HG03460 (cell line): ENCODE data around the gene ZNF710.
A peak's percentile ranks its signal among the peaks of the same experiment; 100 is the strongest.

ENCODE experiments used
- ATAC-seq: cut with Tn5 transposase; IDR thresholded peaks from one replicate; pipeline ENCODE4 v1.9.1; 2021; ENCODE audit not compliant: unreplicated experiment

The ZNF710 gene

DNA sequence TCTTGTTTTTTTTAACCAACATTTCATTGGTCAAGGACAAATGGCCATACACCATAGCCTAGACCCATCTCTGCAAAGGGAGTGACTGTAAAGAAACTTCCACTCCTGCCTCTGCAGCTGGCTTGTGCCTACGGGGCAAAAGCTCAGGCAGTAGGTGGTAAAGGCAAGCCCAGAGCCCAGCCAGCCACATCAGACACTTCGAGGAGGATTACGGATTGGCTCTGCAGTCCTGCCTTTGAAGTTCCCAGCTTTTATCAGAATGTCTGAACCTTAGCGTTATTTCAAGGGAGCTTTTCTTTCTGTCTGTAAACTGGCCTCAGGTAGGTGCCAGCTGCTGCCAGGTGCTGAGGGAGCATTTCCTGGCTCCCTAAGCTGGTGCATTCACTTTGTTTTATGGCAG lies 15.6 kb downstream of the ZNF710 start:
- ATAC-seq = no peak

DNA sequence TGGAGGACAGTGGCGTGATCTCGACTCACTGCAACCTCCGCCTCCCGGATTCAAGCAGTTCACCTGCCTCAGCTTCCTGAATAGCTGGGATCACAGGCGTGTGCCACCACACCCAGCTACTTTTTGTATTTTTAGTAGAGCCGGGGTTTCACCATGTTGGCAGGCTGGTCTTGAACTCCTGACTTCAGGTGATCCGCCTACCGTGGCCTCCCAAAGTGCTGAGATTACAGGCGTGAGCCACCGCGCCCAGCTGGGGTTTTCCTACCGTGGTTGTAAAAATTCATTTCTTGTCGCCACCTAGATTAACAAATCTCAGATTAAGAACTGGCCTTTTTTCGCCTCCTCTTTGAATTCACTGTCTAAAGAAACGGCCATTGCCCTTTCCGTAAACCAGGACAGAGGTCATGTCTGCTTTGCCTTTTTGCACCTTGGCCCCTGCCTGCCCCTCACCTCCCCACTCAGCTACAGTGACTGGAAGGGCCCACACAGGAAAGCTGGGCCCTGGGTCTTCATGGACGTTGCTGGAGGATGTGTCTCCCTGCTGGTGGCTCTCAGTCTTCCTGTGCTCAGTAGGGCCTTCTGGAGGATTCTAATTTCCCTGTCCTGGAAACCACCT lies 17.2 kb downstream of the ZNF710 start:
- ATAC-seq = no peak

DNA sequence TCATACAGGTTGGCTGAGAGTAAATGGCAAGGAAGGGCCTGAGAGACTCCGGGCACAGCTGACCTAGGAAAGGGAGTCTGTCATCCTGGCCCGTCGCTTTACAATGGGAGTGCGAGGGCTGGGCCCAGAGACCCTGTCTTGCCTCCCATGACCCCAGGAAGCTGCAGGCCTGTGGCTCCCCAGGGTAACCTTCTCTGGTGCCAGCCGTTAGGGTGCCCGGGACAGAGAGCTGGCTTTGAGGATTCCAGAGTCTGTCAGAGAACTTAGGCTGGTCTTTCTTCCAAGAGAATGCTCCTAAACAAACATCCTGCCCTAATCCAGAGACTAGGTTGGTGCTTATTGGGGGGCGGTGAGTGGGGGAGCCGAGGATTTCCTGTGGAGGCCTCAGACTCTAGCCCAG lies 18.5 kb downstream of the ZNF710 start:
- ATAC-seq = no peak

DNA sequence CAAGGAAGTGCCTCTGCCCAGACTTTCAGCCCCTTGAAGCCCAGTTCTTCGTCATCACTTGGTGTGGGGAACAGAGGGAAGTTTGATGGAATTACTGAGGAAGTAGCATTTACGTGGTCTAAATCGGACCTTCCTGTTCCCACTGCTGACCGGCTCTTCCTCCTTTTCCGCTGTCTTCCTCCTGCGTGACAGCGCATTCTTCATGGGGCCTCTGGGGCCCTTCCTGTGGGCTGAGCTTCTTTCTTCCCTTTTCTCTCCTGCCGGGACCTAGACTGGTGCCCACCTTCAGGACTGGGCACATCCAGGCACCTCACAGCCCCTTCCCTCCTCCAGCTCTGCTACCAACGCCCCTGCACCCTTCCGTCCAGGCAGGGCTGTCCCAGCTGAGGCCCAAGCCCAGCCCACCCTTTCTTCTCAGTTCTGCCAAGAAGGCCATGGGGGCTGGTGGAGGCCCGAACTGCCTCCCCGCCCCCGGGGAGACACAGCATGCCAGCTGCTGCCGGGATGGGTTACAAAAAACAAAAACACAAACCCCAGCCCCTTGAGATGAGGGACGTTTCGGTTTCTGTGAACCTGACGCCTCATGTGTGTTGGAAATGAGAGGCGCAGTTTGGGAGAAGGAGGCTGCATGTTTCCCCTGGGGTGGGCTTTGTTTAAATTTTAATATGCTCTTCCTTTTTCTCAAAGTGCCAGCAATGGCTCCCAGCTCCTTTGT lies 19.1 kb downstream of the ZNF710 start:
- no peak for ATAC-seq

DNA sequence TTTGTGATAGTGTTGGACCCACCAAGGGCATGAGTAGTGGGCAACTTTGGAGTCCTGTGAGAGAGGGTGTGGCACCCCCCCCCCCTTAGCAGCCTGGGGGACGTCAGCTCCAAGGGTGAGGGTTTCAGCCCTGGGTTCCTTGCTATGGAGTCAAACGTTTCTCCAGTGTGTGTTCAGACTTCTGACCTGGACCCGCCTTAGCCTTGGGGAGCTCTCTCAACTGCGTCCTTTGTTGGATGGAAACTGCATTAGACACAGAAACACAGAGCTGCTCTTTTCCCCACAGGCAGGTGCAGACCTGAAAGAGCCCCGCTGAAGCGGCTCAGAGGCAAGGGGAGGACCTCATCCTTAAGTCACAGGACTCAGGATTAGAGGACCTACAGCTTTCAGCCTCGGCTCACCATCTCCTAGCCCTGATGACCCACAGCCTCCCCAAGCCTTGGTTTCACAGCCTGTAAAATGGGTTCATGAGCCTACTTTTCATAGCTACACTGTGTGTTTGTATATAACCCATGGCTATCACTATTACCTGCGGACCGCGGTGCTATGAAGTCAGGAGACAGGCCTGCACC lies 19.9 kb downstream of the ZNF710 start:
- ATAC-seq = no peak

DNA sequence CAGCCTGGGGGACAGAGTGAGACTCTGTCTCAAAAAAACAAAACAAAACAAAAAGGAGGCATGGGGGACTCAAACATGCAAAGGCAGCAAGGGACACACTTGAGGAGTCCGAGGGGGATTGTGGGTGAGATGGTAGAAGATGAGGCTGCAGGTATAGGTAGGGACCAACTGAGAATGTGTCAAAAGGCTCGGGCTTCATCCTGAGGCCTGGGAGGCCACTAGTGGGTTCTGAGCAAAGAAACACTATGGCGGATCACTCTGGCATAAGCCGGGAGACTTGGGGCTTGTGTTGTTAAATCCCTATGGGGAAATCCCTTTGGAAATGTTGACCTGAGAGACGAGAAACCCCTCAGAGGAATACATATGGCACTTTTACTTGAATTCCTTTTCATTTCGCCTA lies 21.2 kb downstream of the ZNF710 start:
- no peak for ATAC-seq

DNA sequence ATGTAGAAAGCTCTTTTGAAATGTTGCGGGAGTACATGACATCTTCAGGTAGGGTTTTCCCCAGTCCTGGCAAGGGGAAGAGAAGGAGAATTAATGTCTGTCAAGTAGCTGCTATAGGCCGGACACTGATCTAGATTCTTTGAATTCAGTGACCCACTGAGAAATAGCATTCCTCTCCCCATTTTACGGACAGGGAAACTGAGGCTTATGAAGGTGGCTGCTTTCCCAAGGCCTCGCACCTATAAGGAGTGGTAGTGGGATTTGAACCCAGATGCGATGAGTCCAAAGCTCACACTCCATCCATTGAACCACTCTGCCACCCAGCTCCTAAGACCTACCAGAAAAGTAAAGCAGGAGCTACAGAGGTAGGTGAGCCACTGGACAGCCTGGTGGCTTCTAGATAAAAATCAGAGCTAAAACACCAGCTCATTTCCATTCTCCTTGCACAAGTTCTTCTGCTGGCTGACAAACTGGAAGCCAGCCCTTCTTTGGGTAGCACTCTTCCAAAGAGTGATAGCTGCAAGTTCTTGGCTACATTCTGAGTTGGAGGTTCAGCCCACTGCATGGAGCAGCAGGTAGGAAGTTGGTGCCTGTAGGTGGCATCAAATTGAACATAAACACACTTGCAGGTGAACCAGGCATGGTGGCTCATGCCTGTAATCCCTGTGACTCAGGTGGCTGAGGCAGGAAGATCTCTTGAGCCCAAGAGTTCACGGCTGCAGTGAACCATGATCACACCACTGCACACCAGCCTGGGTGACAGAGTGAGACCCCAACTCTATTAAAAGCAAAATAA lies 22.0 kb downstream of the ZNF710 start:
- no peak for ATAC-seq

DNA sequence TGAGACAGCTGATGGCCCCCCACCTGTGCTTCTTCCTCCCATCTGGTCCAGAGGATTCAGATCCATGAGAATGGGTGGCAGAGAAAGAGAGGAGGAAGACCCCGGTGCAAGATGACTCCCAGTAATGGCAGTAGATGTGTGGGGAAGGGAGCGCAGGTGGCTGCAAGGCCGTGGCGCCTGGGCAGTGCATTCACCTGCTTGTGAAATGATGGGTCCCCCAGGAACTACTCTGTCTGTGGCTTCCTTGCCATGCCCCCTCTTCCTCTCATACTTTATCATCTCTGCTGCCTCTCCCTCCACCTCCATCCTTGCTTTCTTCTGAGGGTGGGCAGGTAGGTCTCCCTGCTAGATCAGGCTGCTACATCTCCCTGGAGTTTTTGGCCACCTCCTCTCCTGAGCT lies 23.3 kb downstream of the ZNF710 start:
- no peak for ATAC-seq

DNA sequence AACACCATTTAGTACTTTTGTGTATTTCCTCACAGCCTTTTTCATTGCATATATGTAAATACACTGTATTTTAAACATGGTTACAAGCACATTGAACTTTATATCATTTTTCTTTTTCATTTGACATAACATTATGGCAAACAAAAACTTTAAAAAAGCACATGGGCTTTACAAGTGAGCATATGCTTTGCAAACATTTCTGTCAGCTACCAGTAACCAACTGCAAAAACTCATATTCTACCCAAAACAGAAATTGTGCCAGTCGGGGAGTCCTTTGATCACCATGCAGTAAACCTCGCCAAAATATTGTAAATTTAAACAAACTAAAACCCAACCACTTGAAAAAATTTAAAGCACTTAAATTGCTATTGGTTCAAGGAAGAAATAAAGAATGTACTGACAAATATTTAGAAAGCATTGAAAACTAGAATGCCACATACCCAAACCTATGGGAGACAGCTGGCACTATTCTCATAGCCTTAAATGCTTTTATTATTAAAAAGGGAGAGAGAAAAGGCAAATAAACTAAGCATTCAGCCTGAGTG lies 24.4 kb downstream of the ZNF710 start:
- ATAC-seq = no peak

DNA sequence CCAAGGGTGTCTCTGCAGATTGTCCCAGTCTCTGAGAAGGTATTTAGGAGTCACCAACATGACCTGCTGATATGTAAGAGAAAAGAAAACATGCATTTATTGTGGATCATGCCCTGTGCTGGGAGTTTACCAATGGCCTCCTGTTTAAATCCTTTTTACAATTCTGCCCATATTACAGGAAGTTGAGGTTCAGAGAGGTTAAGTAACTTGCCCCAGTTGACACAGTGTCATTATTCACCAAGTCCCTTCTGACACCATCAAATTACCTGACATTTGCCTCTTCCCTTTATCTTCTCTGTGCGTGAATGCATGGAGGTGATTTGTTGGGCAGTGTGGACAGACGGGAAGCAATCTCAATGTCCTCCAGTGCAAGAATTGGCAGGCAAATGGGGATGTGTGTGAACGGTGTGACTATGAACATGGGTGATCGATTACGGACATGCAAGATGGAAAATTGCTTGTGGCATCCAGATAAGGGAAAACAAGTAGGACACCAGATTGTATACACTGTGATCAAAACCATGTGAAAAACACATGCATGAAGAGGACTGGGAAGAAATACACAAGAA lies 27.3 kb downstream of the ZNF710 start:
- no peak for ATAC-seq

DNA sequence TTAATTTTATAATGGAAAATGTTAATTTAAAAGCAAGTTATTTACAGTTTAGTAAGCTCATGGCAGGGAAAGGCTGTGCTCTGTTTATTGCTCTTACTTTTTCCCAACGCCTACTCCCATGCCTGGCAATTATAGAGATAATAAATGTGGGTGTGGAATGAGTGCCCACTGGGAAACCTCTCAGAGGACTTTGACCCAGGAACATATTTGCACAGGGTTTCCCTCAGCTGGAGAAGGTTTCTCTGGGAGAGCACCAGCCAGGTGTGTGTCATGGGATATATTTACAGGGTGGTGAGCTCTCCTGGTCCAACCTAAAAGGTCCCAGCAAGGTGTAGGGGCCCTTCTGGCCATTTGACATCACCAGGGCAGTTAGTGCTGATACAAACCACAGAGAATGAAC lies 27.9 kb downstream of the ZNF710 start:
- no peak for ATAC-seq

DNA sequence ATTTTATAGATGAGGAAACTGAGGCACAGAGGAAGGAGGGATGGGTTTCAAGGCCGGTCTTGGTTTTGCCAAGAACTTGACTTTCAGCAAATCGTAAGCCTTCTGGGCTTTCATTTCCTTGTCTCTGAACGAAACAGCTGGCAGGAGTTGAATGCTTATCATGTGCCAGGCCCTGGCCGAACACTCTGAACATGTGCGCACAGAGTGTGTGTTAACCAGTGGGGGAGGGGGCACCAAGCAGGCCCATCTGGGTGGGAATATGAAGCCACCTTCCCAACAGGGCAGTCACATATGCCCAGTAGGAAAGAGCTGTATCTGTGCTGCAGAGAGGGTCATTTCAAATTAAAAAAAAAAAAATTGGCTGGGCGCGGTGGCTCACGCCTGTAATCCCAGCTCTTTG lies 29.3 kb downstream of the ZNF710 start:
- ATAC-seq = no peak

DNA sequence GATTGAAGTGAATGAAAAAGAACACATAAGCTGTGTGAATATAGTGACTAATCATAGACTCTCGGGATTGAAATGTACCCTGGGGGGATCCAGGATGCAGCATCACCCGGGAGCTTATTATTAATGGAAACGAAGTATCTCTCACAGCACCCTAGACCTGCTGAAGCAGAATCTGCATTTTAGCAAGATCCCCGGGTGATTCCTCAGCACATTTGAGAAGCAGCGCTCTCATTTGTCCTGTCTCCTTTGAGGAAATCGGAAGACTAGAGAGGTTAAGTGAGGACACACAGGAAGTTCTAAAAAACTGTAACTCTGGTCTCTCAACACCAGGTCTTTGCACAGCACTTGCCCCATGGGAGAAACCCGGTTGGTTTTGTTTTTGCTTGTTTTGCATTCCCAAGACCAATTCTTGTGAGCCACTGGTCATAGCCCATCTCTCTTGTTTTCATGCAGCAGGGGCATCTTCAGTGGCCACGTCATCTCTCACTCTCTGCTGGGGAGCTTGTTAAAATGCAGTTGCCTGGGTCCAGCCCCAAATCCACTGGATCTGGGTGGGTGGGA lies 30.2 kb downstream of the ZNF710 start:
- ATAC-seq = peak; percentile 92

DNA sequence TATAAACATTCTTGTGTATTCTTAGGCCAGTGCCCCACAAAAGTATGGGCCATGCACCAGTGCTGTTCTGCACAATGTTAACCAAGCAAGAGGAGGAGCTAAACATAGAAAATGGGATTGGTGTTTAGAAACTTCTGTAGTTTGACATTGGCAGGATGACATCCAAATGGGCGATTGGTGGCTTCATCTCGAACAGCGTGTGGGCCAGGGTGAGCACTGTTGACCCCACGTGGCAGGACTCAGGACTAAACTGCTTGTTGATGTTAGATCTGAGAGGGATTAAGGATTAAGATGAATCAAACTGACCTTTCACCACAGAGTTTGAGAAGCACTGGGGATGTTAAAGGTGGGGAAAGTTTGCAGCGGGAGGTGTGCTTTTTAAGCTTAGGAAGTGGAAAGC lies 31.9 kb downstream of the ZNF710 start:
- no peak for ATAC-seq

DNA sequence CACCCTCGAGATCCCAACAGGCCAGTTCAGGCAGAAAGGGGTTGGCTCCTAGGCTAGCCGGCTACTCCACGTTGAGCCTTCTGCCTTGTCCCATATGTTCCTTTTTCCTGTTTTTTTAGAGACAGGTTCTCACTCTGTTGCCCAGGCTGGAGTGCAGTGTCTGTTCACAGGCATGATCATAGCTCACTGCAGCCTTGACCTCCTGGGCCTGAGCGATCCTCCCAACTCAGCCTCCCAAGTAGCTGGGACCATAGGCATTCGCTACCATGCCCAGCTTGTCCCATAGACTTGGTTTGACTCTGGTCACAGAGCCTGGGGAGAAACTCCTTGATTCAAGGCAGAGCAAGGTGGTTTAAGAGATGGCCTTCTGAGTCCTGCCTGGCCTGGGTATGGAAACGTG lies 32.3 kb downstream of the ZNF710 start:
- ATAC-seq = no peak

DNA sequence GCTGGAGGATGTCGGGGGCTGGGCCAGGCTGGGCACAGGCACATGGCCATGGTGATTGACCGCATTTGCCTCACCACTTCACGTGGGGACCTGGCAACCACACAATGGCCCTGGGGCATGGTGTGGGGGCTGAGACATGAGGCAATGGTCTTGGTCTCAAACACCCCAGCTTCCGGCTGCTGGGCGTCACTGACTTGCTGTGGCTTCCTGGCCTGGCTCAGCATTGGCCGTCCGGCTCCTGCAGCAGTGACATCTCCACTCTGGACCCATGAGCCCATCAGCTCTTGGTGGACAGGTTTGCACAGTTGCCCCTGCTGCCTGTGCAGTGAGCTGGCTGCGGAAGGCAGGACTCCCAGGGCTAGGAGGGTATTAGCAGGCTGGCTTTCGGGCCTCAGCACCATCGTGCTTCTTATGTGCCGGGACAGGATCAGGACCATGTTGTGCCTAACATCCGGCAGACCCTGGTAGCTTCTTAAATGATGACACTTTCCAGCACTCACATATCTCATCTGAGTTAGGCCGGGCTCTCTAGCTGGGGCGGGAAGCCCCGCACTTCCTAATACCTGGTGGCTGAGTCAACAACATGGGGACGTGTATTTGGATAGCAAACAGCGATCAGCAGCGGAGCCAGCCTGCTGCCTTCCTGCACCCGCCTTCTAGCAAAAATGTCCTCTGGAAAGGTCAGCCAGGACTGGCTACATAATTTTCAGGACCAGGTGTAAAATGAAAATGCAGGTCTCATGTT lies 34.1 kb downstream of the ZNF710 start:
- ATAC-seq = no peak

DNA sequence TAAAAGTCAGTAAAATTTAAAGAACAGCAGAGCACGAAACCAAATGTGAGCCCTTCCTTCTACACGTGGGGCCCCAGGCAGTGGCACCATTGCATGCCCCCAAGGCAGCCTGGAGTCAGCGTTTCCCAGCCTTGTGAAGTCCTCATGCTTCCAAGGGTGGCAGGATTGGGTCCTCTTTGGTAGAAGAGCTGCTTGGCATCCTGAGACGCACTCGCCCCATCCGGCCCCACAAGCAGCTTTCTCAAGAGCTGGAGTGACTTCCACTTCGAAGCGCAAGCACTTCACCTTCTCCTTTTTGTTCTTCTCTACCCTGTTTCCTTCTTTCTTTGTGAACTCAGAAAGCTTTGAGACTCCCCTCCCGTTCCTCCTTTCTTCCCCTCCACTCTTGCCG lies 34.7 kb downstream of the ZNF710 start:
- no peak for ATAC-seq

DNA sequence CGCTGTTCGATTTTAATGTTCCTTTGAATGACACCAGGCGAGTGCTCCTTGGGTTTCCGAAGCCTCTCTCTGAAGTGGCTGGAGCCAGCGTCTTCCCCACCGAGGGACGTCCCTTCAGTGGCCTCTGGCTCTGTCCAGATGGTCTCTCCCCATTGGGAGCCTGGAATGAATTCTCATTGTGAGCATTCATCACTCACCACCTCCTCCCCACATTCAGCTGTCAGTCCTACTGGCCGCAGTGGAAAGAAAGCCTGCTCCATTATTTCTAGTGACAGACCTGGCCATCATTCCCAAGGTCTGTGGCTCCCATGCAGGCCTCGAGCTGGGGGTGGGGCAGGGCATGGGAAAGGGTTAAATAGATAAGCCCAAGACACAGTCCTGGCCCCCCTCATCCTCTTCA lies 35.2 kb downstream of the ZNF710 start:
- no peak for ATAC-seq

DNA sequence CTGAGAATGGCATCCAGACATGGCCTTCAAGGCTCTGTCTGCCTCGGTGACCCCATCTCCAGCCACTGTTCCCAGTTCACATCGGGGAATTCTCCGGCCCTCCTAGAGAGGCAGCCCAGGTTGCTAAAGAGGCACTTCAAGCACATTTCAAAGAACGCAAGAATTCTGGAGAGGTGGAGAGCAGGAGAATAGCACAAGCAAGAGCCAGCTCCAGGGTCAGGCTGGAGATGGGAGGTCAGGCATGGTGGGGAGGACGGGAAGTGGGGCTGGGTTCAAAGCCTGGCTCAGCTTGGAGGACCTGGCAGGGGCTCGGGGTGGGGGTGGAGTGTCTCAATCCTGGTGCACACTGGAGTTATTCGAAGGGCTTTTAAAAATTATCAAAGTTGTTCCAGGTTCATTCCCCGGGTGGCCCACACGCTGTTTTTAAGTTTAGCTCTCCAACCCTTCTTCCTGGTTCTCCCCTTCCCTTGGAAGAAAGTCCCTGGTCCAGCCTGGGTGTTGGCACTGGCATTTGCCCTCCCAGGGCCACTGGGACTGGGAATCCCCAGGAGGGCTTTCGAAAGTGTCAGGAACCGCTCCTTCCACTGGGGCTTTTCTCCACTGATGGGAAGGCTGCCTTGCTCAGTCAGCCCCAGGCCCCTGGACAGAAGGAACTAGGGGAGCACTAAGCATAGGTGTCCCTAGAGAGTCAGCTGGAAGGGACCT lies 35.8 kb downstream of the ZNF710 start:
- ATAC-seq = no peak

DNA sequence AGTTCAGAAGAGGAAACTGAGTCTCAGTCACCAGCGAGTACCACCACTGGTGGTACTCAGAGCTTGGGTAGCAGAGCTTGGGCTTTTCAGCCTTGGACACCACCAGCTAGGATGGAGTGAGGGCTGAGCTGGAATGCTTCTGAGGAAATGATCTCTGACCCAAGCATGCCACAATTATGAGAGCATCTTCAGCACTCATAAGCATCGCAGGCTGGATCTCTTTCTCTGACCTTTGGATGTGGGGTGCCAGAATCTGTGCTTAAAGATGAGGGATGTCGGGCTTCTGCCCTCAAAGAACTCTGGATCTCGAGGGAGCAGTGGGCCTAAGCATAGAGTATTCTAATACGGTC lies 36.4 kb downstream of the ZNF710 start:
- ATAC-seq = no peak
